Smooth muscle cell (in vitro differentiated cells): Measurements from ENCODE around the gene RBFA. TPM values are rescaled to one million over a fixed set of nuclear protein-coding genes. Genes with fewer than 3 reads are reported as not detected.

Experiments
- DNase-seq: peaks from one replicate; lab custom pipeline; 2025; ENCODE audit not compliant: unreplicated experiment; lab: John Stamatoyannopoulos, UW
- H2AFZ ChIP-seq: fragments of 200-600 bp; sonication (generic); 2 replicates; pipeline ENCODE4 v1.6.0; 2016; ENCODE audit warnings: antibody characterized with exemption, low read depth, mild to moderate bottlenecking
- H3F3A ChIP-seq: fragments of 200-600 bp; sonication (generic); 2 replicates; pipeline ENCODE4 v1.6.0; 2017; ENCODE audit warnings: antibody characterized with exemption, low read depth
- H3K27ac ChIP-seq: fragments of 200-600 bp; sonication (generic); 2 replicates; pipeline ENCODE4 v1.5.1; 2016; ENCODE audit warnings: low read depth, mild to moderate bottlenecking
- H3K27me3 ChIP-seq: fragments of 200-600 bp; sonication (generic); 2 replicates; pipeline ENCODE4 v1.6.1; 2016; ENCODE audit warnings: low read depth, mild to moderate bottlenecking
- H3K36me3 ChIP-seq: fragments of 200-600 bp; sonication (generic); 2 replicates; pipeline ENCODE4 v1.5.1; 2016; ENCODE audit warnings: low read depth
- H3K4me1 ChIP-seq: fragments of 200-600 bp; sonication (generic); 2 replicates; pipeline ENCODE4 v1.5.1; 2016; ENCODE audit warnings: low read depth
- H3K4me2 ChIP-seq: fragments of 200-600 bp; sonication (generic); 2 replicates; pipeline ENCODE4 v1.6.0; 2016; ENCODE audit warnings: mild to moderate bottlenecking
- H3K4me3 ChIP-seq: fragments of 200-600 bp; sonication (generic); 2 replicates; pipeline ENCODE4 v1.5.1; 2016; ENCODE audit warnings: mild to moderate bottlenecking
- H3K79me2 ChIP-seq: fragments of 200-600 bp; sonication (generic); 2 replicates; pipeline ENCODE4 v1.6.0; 2016; ENCODE audit warnings: low read depth, mild to moderate bottlenecking
- H3K9ac ChIP-seq: fragments of 200-600 bp; sonication (generic); 2 replicates; pipeline ENCODE4 v1.6.0; 2016; ENCODE audit warnings: low read depth
- H3K9me3 ChIP-seq: fragments of 200-600 bp; sonication (generic); replicated peaks from 2 replicates; pipeline ENCODE4 v1.5.1; 2016; ENCODE audit warnings: low read depth
- H4K20me1 ChIP-seq: fragments of 200-600 bp; sonication (generic); 2 replicates; pipeline ENCODE4 v1.6.0; 2016; ENCODE audit warnings: low read depth
- CTCF ChIP-seq: fragments of 200-600 bp; sonication (generic); IDR thresholded peaks from 2 replicates; pipeline ENCODE4 v1.5.1; 2017; ENCODE audit warnings: borderline replicate concordance, mild to moderate bottlenecking, antibody characterized with exemption; ENCODE audit not compliant: insufficient read depth, poor library complexity, severe bottlenecking
- WGBS: methylation state at CpG from one replicate; pipeline ENCODE4 v1.1.7; 2016; ENCODE audit warnings: low lambda C conversion rate; 5-methylcytosine and 5-hydroxymethylcytosine counted together
- polyA plus RNA-seq: library from polyadenylated mRNA; unstranded; fragments of >200 nt; fragmentation: Nextera tagmentation; extraction: Ambion mirVana; gene quantifications from 2 replicates; pipeline ENCODE4 v1.2.1, GENCODE V29; 2016
- total RNA-seq: library from RNA; depleted of rRNA; stranded (reverse); fragments of >200 nt; gene quantifications from 2 replicates; pipeline ENCODE4 v1.2.3, GENCODE V29; 2014

RBFA gene
- total and polyA plus RNA-seq, 2 experiments from 2014 or later = 15.7 to 16.3 TPM

DNA sequence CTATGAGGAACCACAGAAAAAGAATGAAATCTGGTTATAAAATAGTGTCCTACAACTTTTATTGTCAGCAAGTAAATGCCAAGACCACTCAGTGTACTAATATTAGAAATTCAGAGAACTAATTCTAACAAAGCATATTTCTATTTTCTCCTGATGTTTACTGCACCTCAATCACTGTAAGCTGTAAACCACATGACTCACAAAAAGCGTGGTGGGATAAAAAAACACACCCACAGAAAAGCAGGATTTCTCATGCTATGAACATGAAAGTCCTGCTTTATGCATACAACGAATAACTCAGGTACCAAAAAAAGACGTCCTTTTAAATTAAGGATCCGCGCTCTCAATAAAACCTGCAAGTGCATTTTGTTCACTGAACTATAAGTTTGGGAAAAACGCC lies 46.7 kb upstream of the RBFA start:
- no peak for TF ChIP-seq CTCF
- 0% methylated on average over 6 of the region's 6 CpGs for WGBS
- H3K4me1 ChIP-seq = peaks cover 10% of the 10 kb centered on the region
- H3K4me2 ChIP-seq = peak overlapping the region; percentile 96
- peaks cover 52% of the 10 kb centered on the region for H4K20me1 ChIP-seq
- peak overlapping the region; percentile 81 for H3K9ac ChIP-seq
- peak overlapping the region; percentile 82 for H3K27ac ChIP-seq
- peaks cover 5% of the 10 kb centered on the region for H3F3A ChIP-seq
- peaks cover 57% of the 10 kb centered on the region for H3K79me2 ChIP-seq
- no peaks in the 10 kb centered on the region for H3K36me3 ChIP-seq
- no peak for DNase-seq
- peak overlapping the region; percentile 82 for H2AFZ ChIP-seq
- H3K9me3 ChIP-seq = no peaks in the 10 kb centered on the region
- no peaks in the 10 kb centered on the region for H3K27me3 ChIP-seq
- peak overlapping the region; percentile 89 for H3K4me3 ChIP-seq

- Histone ChIP-seq H3K79me2 (peaks cover 52% of the 10 kb centered on the region), H2AFZ (peak overlapping the region; percentile 82), H3K4me3 (peak overlapping the region; percentile 89), H3F3A (peaks cover 5% of the 10 kb centered on the region), H3K4me1 (peaks cover 10% of the 10 kb centered on the region), H3K9me3 (no peaks in the 10 kb centered on the region), H3K27ac (peak overlapping the region; percentile 82), H3K36me3 (no peaks in the 10 kb centered on the region), H3K9ac (peak overlapping the region; percentile 81), H3K4me2 (peak overlapping the region; percentile 96), H3K27me3 (no peaks in the 10 kb centered on the region), H4K20me1 (peaks cover 47% of the 10 kb centered on the region)
- under 1% methylated on average over 46 of the region's 48 CpGs for WGBS
- TF ChIP-seq CTCF = no peak
- peak; percentile 45 for DNase-seq
Observed at GRCh38 chr18:79988071-79988450, 46.2 kb upstream of the RBFA start.

DNA sequence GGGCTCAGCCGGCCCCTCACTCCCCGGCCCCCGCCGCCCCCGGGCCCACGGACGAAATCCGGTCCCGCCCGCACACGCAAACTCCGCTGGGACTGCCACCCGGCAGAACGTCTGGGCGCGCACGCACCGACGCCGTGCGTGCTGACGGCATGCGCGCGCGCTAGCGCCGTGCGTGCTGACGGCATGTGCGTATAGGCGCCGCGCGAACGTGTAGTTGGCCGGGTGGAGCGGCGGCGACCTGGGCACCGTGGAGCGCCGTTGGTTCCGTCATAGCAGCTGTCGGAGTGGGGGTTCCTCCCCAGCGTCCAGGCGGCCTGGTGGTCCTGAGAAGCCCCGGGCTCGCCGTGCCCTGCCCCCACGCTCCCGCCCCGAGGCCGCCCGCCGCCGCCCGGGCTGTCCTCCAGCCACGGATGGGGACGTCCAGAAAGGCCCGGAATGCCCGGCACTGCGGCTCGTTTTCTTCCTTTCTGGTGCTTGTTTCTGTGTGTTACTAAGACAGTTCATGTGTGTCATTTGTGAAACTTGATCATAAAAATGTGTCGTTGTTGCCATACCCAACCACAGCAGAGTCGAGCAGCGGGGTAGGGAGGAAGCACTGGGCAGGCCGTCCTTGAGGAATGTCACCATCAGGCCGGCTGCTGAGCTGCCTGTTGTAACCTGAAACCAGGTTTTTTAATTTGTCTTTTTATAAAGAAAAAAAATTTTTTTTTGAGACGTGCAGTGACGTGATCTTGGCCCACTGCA lies 45.6 kb upstream of the RBFA start, which contains the start of gene TXNL4A:
Gene TXNL4A, minus strand, starts transcription at position 113 of the 744 bp plus-strand sequence. CDS start 171 bp downstream, outside the sequence.
- peak within 1 kb of the TSS; percentile 82 for H3K27ac ChIP-seq
- WGBS = 1% methylated on average over 58 of the region's 71 CpGs
- TF ChIP-seq CTCF = no peak
- H4K20me1 ChIP-seq = peaks cover 41% of the 10 kb centered on the region
- peak within 1 kb of the TSS; percentile 81 for H3K9ac ChIP-seq
- H3K27me3 ChIP-seq = no peaks in the 10 kb centered on the region
- peaks cover 10% of the 10 kb centered on the region for H3K4me1 ChIP-seq
- H3K79me2 ChIP-seq = peaks cover 46% of the 10 kb centered on the region
- peak; percentile 60 for DNase-seq
- H2AFZ ChIP-seq = peak within 1 kb of the TSS; percentile 82
- no peaks in the 10 kb centered on the region for H3K36me3 ChIP-seq
- peak within 1 kb of the TSS; percentile 89 for H3K4me3 ChIP-seq
- H3K9me3 ChIP-seq = no peaks in the 10 kb centered on the region
- peak within 1 kb of the TSS; percentile 96 for H3K4me2 ChIP-seq
- H3F3A ChIP-seq = peaks cover 5% of the 10 kb centered on the region

- Histone ChIP-seq H3K27me3 (no peaks in the 10 kb centered on the region), H3K27ac (peak overlapping the region; percentile 82), H3K4me1 (peaks cover 10% of the 10 kb centered on the region), H3K4me2 (peak overlapping the region; percentile 96), H3K9me3 (no peaks in the 10 kb centered on the region), H3K4me3 (peak overlapping the region; percentile 89), H3K9ac (peak overlapping the region; percentile 81), H4K20me1 (peaks cover 36% of the 10 kb centered on the region), H3K36me3 (no peaks in the 10 kb centered on the region), H2AFZ (peak overlapping the region; percentile 82), H3K79me2 (peaks cover 41% of the 10 kb centered on the region), H3F3A (peaks cover 5% of the 10 kb centered on the region)
- no peak for TF ChIP-seq CTCF
- DNase-seq = no peak
- WGBS = 72% methylated on average over 14 of the region's 14 CpGs
Observed at GRCh38 chr18:79989195-79989497, 45.1 kb upstream of the RBFA start.
